HG02943 (cell line): ENCODE results near the gene RANBP10.
"Not testable (repeated sequence)": the region's sequence is repeated elsewhere in the genome, so short reads cannot be mapped to it uniquely, and the experiment has no call there.

ENCODE experiments used
- ATAC-seq: cut with Tn5 transposase; IDR thresholded peaks from one replicate; pipeline ENCODE4 v1.9.1; 2021; ENCODE audit warnings: mild to moderate bottlenecking, low read depth, moderate library complexity; ENCODE audit not compliant: unreplicated experiment

Gene RANBP10

GRCh38 chr16:67781565-67781921 is 24.8 kb downstream of the RANBP10 start:
- ATAC-seq, result no peak

- no peak for ATAC-seq
Measured at GRCh38 chr16:67780847-67781564, 25.4 kb downstream of the RANBP10 start.

DNA sequence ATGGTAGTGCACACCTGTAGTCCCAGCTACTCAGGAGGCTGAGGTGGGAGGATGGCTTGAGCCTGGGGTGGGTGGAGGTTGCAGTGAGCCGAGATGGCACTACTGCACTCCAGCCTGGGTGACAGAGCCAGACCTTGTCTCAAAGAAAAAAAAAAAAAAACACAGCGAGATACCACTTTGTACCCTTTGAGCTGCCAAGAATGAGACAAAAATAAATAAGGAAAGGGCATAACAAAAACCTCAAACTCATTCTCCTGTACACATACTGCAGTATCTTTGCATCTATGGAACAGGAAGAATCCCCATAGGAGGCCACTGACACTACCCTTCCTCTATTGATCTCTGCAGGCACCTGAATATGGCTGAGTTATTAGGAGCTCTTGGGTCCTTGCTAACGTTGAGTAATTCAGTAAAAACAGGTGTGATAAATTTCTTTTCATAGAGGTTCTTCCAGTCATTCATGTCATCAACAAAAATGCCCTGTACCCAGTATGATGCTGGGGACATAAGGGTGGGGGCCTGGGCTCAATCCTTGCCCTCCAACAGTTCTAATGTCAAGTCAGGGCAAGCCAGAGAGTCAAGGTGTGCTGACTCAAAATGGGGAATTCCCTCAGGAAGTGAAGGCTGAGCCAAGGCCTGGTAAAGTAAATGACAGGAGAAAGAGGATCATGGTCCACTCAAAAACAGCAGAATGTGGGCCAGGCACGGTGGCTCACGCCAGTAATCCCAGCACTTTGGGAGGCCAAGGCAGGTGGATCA is 26.9 kb downstream of the RANBP10 start:
- ATAC-seq, result no peak

DNA sequence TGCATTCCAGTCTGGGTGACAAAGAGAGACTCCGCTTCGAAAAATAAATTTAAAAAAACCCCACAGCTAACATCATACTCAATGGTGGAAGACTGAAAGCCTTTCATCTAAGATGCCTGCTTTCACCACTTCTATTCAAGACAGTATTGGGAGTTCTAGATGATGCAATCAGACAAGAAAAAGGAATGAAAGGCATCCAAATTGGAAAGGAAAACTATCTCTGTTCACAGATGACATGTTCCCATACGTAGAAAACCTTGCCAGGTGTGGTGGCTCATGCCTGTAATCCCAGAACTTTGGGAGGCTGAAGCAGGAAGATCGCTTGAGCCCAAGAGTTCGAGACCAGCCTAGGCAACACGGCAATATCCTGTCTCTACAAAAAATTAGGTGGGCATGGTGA is 31.1 kb downstream of the RANBP10 start:
- ATAC-seq, result no peak

GRCh38 chr16:67774457-67774853 is 31.9 kb downstream of the RANBP10 start:
- ATAC-seq, result no peak

GRCh38 chr16:67773569-67774456 is 32.5 kb downstream of the RANBP10 start:
- no peak for ATAC-seq

- no peak for ATAC-seq
Measured at GRCh38 chr16:67773099-67773498, 33.3 kb downstream of the RANBP10 start.

DNA sequence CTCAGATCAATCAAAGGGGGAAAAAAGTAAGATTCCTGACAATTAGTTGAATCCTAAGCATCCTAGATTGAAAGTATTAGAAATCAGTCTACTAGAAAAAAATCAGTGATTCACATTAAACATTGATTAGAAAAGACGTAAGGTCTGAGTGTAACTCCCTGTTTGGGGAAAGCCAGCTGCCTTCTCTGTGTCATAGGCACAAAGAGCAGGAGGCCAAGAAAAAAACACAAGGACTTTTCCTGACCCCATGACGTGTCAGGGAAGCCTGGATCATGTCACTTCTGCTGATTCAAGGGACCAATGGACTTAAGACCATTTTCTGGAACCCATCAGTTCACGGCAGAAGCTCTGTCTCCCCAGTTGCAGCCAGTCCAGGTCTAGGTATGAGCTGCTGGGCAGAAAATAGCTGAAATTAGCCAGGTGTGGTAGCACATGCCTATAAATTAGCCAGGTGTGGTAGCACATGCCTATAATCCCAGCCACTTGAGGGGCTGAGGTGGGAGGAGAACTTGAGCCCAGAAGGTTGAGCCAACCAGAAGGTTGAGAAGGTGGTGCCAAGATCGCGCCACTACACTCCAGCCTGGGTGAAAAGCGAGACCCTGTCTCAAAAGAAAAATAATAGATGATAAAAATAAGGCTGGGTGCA is 35.9 kb downstream of the RANBP10 start:
- ATAC-seq, result no peak

DNA sequence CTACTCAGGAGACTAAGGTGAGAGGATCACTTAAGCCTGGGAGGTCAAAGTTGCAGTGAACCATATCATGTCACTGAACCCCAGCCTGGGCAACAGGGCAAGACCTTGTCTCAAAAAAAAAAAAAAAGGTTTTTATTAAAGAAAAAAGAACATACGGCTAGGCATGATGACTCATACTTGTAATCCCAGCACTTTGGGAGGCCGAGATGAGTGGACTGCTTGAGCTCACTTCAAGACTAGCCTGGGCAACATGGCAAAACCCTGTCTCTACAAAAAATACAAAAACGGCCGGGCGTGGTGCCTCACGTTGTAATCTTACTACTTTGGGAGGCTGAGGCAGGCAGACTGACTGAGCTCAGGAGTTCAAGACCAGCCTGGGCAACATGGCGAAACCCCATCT is 38.4 kb downstream of the RANBP10 start:
- ATAC-seq, result no peak

DNA sequence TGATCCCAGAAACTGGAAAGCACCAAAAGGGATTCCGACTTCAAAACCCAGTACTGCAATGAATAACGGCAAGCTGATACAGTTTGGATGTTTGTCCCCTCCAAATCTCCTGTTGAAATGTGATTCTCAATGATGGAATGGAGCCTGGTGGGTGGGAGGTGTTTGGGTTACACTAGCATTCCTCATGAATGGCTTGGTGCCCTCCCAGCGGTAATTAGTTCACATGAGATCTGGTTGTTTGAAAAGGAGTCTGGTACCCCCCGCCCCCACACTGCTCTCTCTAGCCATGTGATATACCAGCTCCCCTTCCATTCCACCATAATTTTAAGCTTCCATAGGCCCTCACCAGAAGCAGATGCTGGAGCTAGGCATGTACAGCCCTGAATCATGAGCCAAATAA is 40.1 kb downstream of the RANBP10 start:
- ATAC-seq, result no peak

DNA sequence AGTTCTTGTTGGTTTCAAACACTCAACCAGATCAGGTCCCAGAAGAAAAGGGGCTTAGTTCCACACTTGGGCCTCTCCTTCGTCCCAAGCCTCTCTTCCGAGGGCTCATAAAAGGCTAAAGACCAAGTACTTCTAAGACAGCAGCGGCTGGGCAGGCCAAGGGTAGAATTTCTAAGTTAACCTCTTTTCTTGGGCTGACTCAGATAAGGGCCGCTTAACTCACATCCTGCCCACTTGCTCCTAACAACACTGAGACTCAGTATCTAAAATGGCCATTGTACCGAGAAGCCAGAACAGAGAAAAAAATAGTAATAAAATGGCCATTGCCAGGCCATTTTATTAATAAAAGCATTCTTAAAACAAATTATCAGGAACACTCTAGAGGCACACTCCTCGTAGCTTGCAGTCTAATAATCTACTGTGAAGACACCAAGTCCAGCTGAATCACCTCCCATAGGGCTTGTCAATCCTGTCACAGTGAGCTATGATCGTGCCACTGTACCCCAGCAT is 42.1 kb downstream of the RANBP10 start:
- no peak for ATAC-seq

- ATAC-seq, result no peak
Measured at GRCh38 chr16:67763066-67763465, 43.3 kb downstream of the RANBP10 start.

DNA sequence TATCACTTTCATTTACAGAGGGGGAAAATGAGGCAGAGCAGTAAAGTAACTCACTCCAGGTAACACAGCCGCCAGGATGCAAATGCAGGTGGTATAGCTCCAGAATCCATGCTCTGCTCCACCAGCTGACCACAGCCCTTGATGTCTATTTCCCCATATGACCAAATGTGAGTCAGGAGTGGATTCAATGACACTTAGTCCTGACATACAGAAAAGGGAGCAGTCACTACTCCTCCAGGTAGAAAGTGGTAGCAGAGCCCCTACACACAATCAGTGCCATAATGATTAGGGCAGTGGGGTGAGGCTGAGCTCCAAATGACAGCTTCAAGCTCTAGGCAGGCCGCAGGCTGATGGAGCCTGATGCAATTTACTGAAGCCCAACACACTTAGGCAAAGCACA is 44.0 kb downstream of the RANBP10 start:
- ATAC-seq, result no peak

GRCh38 chr16:67761924-67762323 is 44.4 kb downstream of the RANBP10 start:
- no peak for ATAC-seq

DNA sequence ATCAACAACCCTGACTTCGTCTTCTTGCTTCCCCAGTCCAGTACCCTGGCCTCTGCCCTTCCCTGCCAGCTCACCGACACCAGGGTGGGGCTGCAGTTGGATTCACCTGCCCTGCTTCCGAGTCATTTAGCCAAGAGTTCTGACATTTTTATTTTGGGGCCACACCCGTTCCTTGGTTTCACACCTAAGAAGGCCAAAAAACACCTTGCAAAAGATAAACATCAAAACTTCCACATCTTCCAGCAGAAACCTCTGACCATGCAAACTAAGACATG is 45.5 kb downstream of the RANBP10 start:
- ATAC-seq, result no peak

- no peak for ATAC-seq
Measured at GRCh38 chr16:67760206-67760955, 46.0 kb downstream of the RANBP10 start.

DNA sequence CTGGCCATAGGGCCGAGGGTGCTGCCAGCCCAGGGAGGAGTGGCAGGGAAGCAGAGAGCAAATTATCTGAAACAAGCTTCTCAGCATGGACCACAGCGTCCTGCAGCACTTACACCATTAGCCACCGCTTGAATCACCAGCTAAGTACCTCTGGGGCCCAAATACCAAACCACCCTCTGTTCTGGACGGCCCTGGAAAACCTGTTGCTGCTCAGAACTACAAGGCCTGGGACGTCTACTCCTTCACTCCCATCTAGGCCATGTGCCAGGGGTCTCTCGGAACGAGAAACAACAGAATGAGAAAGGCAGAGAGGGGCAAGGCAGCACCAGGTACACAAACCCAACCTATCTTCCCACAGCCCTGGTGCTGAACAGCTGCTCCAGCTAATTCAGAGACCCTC is 47.4 kb downstream of the RANBP10 start:
- no peak for ATAC-seq

DNA sequence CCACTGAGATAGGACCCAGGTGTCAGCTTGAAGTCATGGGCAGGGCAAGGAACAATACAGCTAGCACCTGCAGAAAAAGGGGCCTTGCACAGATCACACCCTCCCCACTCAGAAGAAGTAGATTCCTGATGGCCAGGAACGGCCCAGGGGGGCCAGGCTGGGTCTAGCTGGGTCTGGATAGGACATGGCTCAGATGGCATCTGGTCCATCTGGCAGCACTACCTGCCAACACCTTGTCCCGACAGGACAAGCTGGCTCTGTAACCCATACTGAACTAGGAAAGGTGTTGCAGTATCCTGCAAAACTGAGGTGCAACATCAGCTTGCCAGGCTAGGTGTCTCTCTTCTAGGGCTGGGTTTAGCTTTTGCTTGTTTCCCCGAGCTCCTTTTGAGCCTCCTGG is 48.4 kb downstream of the RANBP10 start:
- ATAC-seq, result no peak

DNA sequence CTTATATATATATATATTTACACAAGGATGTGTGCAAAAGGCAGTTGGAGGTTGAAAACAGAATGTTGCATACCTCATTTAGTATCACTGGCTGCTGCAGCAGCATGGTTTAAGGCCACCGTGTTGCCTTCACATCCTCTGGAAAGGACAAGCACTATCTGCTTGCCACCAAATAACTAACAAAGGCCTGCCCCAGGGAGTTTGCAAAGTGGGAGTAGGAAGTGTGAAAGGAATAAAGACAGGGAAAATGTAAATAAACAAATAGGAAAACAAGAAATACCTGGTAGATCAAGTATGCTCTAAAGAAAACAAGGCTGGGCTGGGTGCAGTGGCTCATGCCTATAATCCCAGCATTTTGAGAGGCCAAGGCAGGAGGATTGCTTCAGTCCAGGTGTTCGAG is 53.7 kb downstream of the RANBP10 start:
- ATAC-seq, result no peak

- ATAC-seq, result not testable (repeated sequence)
Measured at GRCh38 chr16:67751331-67751730, 55.0 kb downstream of the RANBP10 start.
